Keratinocyte (primary cell): ENCODE results near the gene FHIT.

Experiments used
- EZH2 ChIP-seq: IDR thresholded peaks from one replicate; pipeline ENCODE4 v1.6.1; 2012; ENCODE audit warnings: inconsistent platforms, mild to moderate bottlenecking, low read length, moderate library complexity
- TF ChIP-seq, protein P1 (sequence below), 3 experiments: IDR thresholded peaks in 1 of 3; conservative IDR thresholded peaks in 1 of 3; optimal IDR thresholded peaks in 1 of 3; 2 replicates in 2 of 3; 3 replicates in 1 of 3; pipeline versions ENCODE3 to v1.5.1; 2011; ENCODE audit warnings: low read length in 3 of 3, mild to moderate bottlenecking in 3 of 3, moderate library complexity in 2 of 3, control low read depth in 1 of 3, inconsistent platforms in 1 of 3; ENCODE audit not compliant: insufficient read depth in 2 of 3; ENCODE audit errors: extremely low read depth in 1 of 3

DNA sequence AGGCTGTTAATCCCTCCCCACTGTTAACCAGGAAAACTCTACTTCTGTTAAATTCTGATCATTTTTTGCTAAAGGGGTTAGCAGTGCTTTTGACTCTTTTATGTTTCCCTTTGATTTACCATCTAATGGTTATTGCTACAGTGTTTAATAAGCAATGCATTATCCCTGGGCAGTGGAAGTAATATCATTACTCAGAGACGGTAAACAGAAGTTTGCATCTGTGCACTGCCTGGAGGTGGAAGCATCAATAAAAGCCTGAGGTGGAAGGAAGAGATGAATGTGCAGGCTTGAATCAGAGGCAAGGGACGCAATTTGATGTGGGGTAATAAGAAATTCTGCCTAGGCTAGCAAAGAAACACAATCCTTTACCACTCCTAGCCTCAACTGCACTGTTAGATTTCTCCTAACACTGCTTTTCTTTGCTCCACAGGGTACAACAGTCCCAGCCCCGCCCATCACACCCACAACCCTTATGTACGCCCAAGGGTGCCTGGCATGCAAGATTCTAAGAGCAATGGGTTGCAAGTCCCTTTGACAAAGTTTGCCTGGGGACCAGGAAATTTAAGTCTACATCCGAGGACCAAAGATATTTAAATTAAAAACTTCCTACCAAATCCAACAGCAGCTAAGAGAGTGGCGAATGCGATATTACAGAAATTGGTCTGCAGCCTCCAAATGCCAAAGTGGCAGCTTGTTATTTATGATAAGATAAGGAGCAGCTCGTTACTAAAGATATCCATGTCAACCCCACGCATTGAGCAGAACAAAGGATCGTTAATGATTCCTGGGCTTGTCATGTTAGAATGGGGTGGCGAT, 261.4 kb downstream of the FHIT start:
- TF ChIP-seq, protein P1, sequence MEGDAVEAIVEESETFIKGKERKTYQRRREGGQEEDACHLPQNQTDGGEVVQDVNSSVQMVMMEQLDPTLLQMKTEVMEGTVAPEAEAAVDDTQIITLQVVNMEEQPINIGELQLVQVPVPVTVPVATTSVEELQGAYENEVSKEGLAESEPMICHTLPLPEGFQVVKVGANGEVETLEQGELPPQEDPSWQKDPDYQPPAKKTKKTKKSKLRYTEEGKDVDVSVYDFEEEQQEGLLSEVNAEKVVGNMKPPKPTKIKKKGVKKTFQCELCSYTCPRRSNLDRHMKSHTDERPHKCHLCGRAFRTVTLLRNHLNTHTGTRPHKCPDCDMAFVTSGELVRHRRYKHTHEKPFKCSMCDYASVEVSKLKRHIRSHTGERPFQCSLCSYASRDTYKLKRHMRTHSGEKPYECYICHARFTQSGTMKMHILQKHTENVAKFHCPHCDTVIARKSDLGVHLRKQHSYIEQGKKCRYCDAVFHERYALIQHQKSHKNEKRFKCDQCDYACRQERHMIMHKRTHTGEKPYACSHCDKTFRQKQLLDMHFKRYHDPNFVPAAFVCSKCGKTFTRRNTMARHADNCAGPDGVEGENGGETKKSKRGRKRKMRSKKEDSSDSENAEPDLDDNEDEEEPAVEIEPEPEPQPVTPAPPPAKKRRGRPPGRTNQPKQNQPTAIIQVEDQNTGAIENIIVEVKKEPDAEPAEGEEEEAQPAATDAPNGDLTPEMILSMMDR (optimal IDR thresholded peaks at IDR 0.05 in 1 of 3, IDR thresholded peaks at IDR 0.05 in 1 of 3, conservative IDR thresholded peaks at IDR 0.05 in 1 of 3; ENCODE audit: extremely low read depth in 1 of 3, insufficient read depth in 2 of 3, low read length in 3 of 3), result no peak
- TF ChIP-seq EZH2, result no peak
